SK-N-SH treated with all-trans-retinoic acid at 6 μM for 48 hours (cell line): ENCODE measurements around the gene N4BP3.

ENCODE experiments used
- PATZ1 ChIP-seq: fragments of 250-450 bp; sonication (Bioruptor Pico); IDR thresholded peaks from 2 replicates; pipeline ENCODE4 v1.8.0; 2020; ENCODE audit warnings: mild to moderate bottlenecking, moderate library complexity, borderline replicate concordance
- RARB ChIP-seq: fragments of 250-450 bp; sonication (Bioruptor Pico); IDR thresholded peaks from 2 replicates; pipeline ENCODE4 v1.8.0; 2021; ENCODE audit warnings: mild to moderate bottlenecking, moderate library complexity

GRCh38 chr5:178113841-178114324, 551 bp downstream of the N4BP3 start:
- TF ChIP-seq RARB (CRISPR knock-in tag): no peak
- TF ChIP-seq PATZ1 (CRISPR knock-in tag): no peak
